Vagina (tissue), 2 donors: ENCODE results near the gene RASA3. TPM values are rescaled to one million over a fixed set of nuclear protein-coding genes. Genes with fewer than 3 reads are reported as not detected.
"Not testable (repeated sequence)": the region's sequence is repeated elsewhere in the genome, so short reads cannot be mapped to it uniquely, and the experiment has no call there.

Experiments
- DNase-seq, 2 donors: peaks; one replicate each; pipeline ENCODE4 v3.0.0-alpha.2; 2017; ENCODE audit errors: extremely low spot score in 2 of 2
- H3K27ac ChIP-seq: fragments of 200-600 bp; sonication (generic); one replicate; pipeline ENCODE4 v1.5.1; 2019
- H3K27me3 ChIP-seq: fragments of 200-600 bp; sonication (generic); one replicate; pipeline ENCODE4 v1.5.1; 2019
- H3K36me3 ChIP-seq, 2 donors: fragments of 200-600 bp; sonication (generic); one replicate each; pipeline ENCODE4 v1.5.1; 2017 to 2019
- H3K4me1 ChIP-seq: fragments of 200-600 bp; sonication (generic); one replicate; pipeline ENCODE4 v1.5.1; 2019
- H3K4me3 ChIP-seq, 2 donors: fragments of 200-600 bp; sonication (generic); 1 replicate in 1 of 2; 2 replicates in 1 of 2; pipeline ENCODE4 v1.5.1; 2016 to 2019
- H3K9me3 ChIP-seq: fragments of 200-600 bp; sonication (generic); one replicate; pipeline ENCODE4 v1.5.1; 2019
- CTCF ChIP-seq, 3 experiments: fragments of 450-650 bp in 2 of 3; fragments of 200-600 bp in 1 of 3; sonication (generic) in 1 of 3; IDR thresholded peaks; one replicate each; pipeline ENCODE4 v1.5.1; 2017 to 2019; ENCODE audit warnings: antibody characterized with exemption in 3 of 3, mild to moderate bottlenecking in 2 of 3, moderate library complexity in 2 of 3
- POLR2A ChIP-seq, 2 donors: fragments of 450-650 bp; IDR thresholded peaks; one replicate each; pipeline ENCODE4 v1.6.1; 2017; ENCODE audit warnings: antibody characterized with exemption in 2 of 2, mild to moderate bottlenecking in 2 of 2, moderate library complexity in 2 of 2
- POLR2AphosphoS5 ChIP-seq, 2 donors: sonication (generic); formaldehyde crosslinking; IDR thresholded peaks; one replicate each; pipeline ENCODE4 v1.9.0; 2017; ENCODE audit warnings: antibody characterized with exemption in 2 of 2, mild to moderate bottlenecking in 2 of 2, low read depth in 1 of 2; ENCODE audit not compliant: insufficient read depth in 1 of 2
- intact Hi-C: fragments of 100-400 bp; cut with DNase I; formaldehyde crosslinking; loops from one replicate; pipeline ENCODE4 v1.15.1; 2023
- total RNA-seq: library from RNA; depleted of rRNA; stranded (reverse); fragments of >200 nt; gene quantifications from one replicate; pipeline ENCODE4 v1.2.3, GENCODE V29; 2016

Gene RASA3
- total RNA-seq, 1 donor from 2014 or later = 19.6 TPM

- H3K9me3 ChIP-seq = no peaks in the 10 kb centered on the region
- no peaks in the 10 kb centered on the region for H3K36me3 ChIP-seq
- TF ChIP-seq POLR2AphosphoS5 (IDR thresholded peaks at IDR 0.05; ENCODE audit: insufficient read depth in 1 of 2, low read depth in 1 of 2) = no peak
- no peak for TF ChIP-seq CTCF (IDR thresholded peaks at IDR 0.05)
- no peak for TF ChIP-seq POLR2A (IDR thresholded peaks at IDR 0.05)
- no peak for DNase-seq
- peaks cover 82% of the 10 kb centered on the region for H3K4me1 ChIP-seq
- H3K4me3 ChIP-seq = peak overlapping the region in 1 of 2 donors; percentile 40
- no peaks in the 10 kb centered on the region for H3K27me3 ChIP-seq
- peak overlapping the region; percentile 90 for H3K27ac ChIP-seq
- intact Hi-C loops = no loop called here
These were observed 4.7 kb downstream of the RASA3 start for GRCh38 chr13:114127473-114128347.

- H3K4me1 ChIP-seq = peaks cover 90% of the 10 kb centered on the region
These were observed 5.5 kb downstream of the RASA3 start for GRCh38 chr13:114126789-114127472.

GRCh38 chr13:114126086-114126485, 6.3 kb downstream of the RASA3 start:
- DNase-seq, H3K27ac ChIP-seq, H3K27me3 ChIP-seq, intact Hi-C loops, H3K9me3 ChIP-seq, H3K36me3 ChIP-seq, H3K4me3 ChIP-seq: not testable (repeated sequence)
- H3K4me1 ChIP-seq = peaks cover 88% of the 10 kb centered on the region

More at GRCh38 chr13:114126789-114127472, 5.5 kb downstream of the RASA3 start:
- Histone ChIP-seq H3K9me3 (no peaks in the 10 kb centered on the region), H3K4me3 (no peak overlapping the region), H3K27me3 (no peaks in the 10 kb centered on the region), H3K36me3 (no peaks in the 10 kb centered on the region), H3K27ac (no peak overlapping the region)
- intact Hi-C loops = no loop called here
- no peak for DNase-seq
- no peak for TF ChIP-seq POLR2A (IDR thresholded peaks at IDR 0.05)
- TF ChIP-seq CTCF (IDR thresholded peaks at IDR 0.05) = no peak
- no peak for TF ChIP-seq POLR2AphosphoS5 (IDR thresholded peaks at IDR 0.05; ENCODE audit: insufficient read depth in 1 of 2, low read depth in 1 of 2)

GRCh38 chr13:114125589-114125988, 6.8 kb downstream of the RASA3 start:
- Histone ChIP-seq H3K36me3 (no peaks in the 10 kb centered on the region), H3K4me1 (peaks cover 83% of the 10 kb centered on the region), H3K4me3 (no peak overlapping the region), H3K9me3 (no peaks in the 10 kb centered on the region), H3K27me3 (no peaks in the 10 kb centered on the region), H3K27ac (no peak overlapping the region)
- intact Hi-C loops = no loop called here
- no peak for DNase-seq
- no peak for TF ChIP-seq POLR2AphosphoS5 (IDR thresholded peaks at IDR 0.05; ENCODE audit: insufficient read depth in 1 of 2, low read depth in 1 of 2)

GRCh38 chr13:114124921-114125320, 7.5 kb downstream of the RASA3 start:
- intact Hi-C loops = no loop called here
- DNase-seq = no peak
- H3K4me1 ChIP-seq = peaks cover 77% of the 10 kb centered on the region
- no peaks in the 10 kb centered on the region for H3K36me3 ChIP-seq
- H3K27me3 ChIP-seq = no peaks in the 10 kb centered on the region
- no peak overlapping the region for H3K4me3 ChIP-seq
- no peak overlapping the region for H3K27ac ChIP-seq
- no peaks in the 10 kb centered on the region for H3K9me3 ChIP-seq
- TF ChIP-seq CTCF (IDR thresholded peaks at IDR 0.05) (no peak), POLR2AphosphoS5 (IDR thresholded peaks at IDR 0.05; ENCODE audit: insufficient read depth in 1 of 2, low read depth in 1 of 2) (no peak), POLR2A (IDR thresholded peaks at IDR 0.05) (no peak)

GRCh38 chr13:114124431-114124830, 8.0 kb downstream of the RASA3 start:
- intact Hi-C loops = no loop called here
- Histone ChIP-seq H3K36me3 (no peaks in the 10 kb centered on the region), H3K27me3 (no peaks in the 10 kb centered on the region), H3K4me1 (peaks cover 72% of the 10 kb centered on the region), H3K4me3 (no peak overlapping the region), H3K27ac (no peak overlapping the region), H3K9me3 (no peaks in the 10 kb centered on the region)
- no peak for DNase-seq
- no peak for TF ChIP-seq POLR2A (IDR thresholded peaks at IDR 0.05)
- no peak for TF ChIP-seq CTCF (IDR thresholded peaks at IDR 0.05)
- no peak for TF ChIP-seq POLR2AphosphoS5 (IDR thresholded peaks at IDR 0.05; ENCODE audit: insufficient read depth in 1 of 2, low read depth in 1 of 2)
